Measurements from ENCODE around the gene PCDHGA9.

Gene PCDHGA9

DNA sequence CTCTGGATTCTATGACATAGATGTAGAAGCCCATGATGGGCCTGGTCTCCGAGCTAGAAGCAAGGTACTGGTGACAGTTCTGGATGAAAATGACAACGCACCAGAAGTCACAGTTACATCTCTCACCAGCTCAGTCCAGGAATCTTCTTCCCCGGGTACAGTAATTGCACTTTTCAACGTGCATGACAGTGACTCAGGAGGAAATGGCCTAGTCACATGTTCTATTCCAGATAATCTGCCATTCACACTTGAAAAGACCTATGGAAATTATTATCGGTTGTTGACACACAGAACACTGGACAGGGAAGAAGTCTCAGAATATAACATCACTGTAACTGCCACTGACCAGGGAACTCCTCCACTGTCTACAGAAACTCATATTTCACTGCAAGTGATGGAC lies 46.4 kb upstream of the PCDHGA9 start:
- no peak for DNase-seq (ENCODE audit: low read depth in 1 of 2, low spot score in 1 of 2)
- Histone ChIP-seq H3K27ac (replicated peaks) (no peak overlapping the region), H3K4me3 (replicated peaks; ENCODE audit: insufficient read depth, low read length) (no peak overlapping the region), H3K27me3 (ENCODE audit: insufficient read depth, poor library complexity, severe bottlenecking) (no peaks in the 10 kb centered on the region)
- TF ChIP-seq, protein P1, sequence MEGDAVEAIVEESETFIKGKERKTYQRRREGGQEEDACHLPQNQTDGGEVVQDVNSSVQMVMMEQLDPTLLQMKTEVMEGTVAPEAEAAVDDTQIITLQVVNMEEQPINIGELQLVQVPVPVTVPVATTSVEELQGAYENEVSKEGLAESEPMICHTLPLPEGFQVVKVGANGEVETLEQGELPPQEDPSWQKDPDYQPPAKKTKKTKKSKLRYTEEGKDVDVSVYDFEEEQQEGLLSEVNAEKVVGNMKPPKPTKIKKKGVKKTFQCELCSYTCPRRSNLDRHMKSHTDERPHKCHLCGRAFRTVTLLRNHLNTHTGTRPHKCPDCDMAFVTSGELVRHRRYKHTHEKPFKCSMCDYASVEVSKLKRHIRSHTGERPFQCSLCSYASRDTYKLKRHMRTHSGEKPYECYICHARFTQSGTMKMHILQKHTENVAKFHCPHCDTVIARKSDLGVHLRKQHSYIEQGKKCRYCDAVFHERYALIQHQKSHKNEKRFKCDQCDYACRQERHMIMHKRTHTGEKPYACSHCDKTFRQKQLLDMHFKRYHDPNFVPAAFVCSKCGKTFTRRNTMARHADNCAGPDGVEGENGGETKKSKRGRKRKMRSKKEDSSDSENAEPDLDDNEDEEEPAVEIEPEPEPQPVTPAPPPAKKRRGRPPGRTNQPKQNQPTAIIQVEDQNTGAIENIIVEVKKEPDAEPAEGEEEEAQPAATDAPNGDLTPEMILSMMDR (IDR thresholded peaks at IDR 0.05; ENCODE audit: insufficient read depth, low read length): no peak
- TF ChIP-seq, protein P2, sequence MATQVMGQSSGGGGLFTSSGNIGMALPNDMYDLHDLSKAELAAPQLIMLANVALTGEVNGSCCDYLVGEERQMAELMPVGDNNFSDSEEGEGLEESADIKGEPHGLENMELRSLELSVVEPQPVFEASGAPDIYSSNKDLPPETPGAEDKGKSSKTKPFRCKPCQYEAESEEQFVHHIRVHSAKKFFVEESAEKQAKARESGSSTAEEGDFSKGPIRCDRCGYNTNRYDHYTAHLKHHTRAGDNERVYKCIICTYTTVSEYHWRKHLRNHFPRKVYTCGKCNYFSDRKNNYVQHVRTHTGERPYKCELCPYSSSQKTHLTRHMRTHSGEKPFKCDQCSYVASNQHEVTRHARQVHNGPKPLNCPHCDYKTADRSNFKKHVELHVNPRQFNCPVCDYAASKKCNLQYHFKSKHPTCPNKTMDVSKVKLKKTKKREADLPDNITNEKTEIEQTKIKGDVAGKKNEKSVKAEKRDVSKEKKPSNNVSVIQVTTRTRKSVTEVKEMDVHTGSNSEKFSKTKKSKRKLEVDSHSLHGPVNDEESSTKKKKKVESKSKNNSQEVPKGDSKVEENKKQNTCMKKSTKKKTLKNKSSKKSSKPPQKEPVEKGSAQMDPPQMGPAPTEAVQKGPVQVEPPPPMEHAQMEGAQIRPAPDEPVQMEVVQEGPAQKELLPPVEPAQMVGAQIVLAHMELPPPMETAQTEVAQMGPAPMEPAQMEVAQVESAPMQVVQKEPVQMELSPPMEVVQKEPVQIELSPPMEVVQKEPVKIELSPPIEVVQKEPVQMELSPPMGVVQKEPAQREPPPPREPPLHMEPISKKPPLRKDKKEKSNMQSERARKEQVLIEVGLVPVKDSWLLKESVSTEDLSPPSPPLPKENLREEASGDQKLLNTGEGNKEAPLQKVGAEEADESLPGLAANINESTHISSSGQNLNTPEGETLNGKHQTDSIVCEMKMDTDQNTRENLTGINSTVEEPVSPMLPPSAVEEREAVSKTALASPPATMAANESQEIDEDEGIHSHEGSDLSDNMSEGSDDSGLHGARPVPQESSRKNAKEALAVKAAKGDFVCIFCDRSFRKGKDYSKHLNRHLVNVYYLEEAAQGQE (IDR thresholded peaks at IDR 0.05; ENCODE audit: insufficient replicate concordance, low read depth): no peak

GRCh38 chr5:141356950-141357349 lies 45.6 kb upstream of the PCDHGA9 start:
- Histone ChIP-seq H3K27ac (replicated peaks) (no peak overlapping the region), H3K4me3 (replicated peaks; ENCODE audit: insufficient read depth, low read length) (no peak overlapping the region), H3K27me3 (ENCODE audit: insufficient read depth, poor library complexity, severe bottlenecking) (no peaks in the 10 kb centered on the region)
- no peak for DNase-seq (ENCODE audit: low read depth in 1 of 2, low spot score in 1 of 2)
- no peak for TF ChIP-seq GABPA (IDR thresholded peaks at IDR 0.05; ENCODE audit: low read depth)
- TF ChIP-seq, protein P2 (IDR thresholded peaks at IDR 0.05; ENCODE audit: insufficient replicate concordance, low read depth): peak; percentile 55
- no peak for TF ChIP-seq POLR2AphosphoS5 (IDR thresholded peaks at IDR 0.05; ENCODE audit: low read depth)
- TF ChIP-seq, protein P1 (IDR thresholded peaks at IDR 0.05; ENCODE audit: insufficient read depth, low read length): no peak
- TF ChIP-seq SPI1 (IDR thresholded peaks at IDR 0.05; ENCODE audit: borderline replicate concordance, low read depth): no peak

GRCh38 chr5:141359790-141360426 lies 42.7 kb upstream of the PCDHGA9 start, which contains the start of gene PCDHGB2:
TSS of gene PCDHGB2 (plus strand) at chr5:141359994. CDS start at chr5:141360136, 142 bp downstream.
- no peak within 1 kb of the TSS for H3K27ac ChIP-seq (replicated peaks)
- H3K4me3 ChIP-seq (replicated peaks; ENCODE audit: insufficient read depth, low read length): no peak within 1 kb of the TSS
- DNase-seq (ENCODE audit: low read depth in 1 of 2, low spot score in 1 of 2): no peak
- H3K27me3 ChIP-seq (ENCODE audit: insufficient read depth, poor library complexity, severe bottlenecking): no peaks in the 10 kb centered on the region
- TF ChIP-seq, protein P2 (IDR thresholded peaks at IDR 0.05; ENCODE audit: insufficient replicate concordance, low read depth): no peak
- no peak for TF ChIP-seq SPI1 (IDR thresholded peaks at IDR 0.05; ENCODE audit: borderline replicate concordance, low read depth)
- TF ChIP-seq GABPA (IDR thresholded peaks at IDR 0.05; ENCODE audit: low read depth): no peak
- TF ChIP-seq POLR2AphosphoS5 (IDR thresholded peaks at IDR 0.05; ENCODE audit: low read depth): no peak
- TF ChIP-seq, protein P1 (IDR thresholded peaks at IDR 0.05; ENCODE audit: insufficient read depth, low read length): no peak
